D341Med (cell line): Measurements from ENCODE around the gene SND1.

Source experiments
- DNase-seq: peaks from one replicate; pipeline ENCODE4 v3.0.0; 2012; ENCODE audit warnings: low spot score

Gene SND1

GRCh38 chr7:127683776-127684681 lies 32.0 kb downstream of the SND1 start:
- peak; percentile 52 for DNase-seq

- DNase-seq, result no peak
Measured at GRCh38 chr7:127689194-127689772, 37.3 kb downstream of the SND1 start.

- no peak for DNase-seq
Measured at GRCh38 chr7:127690337-127690736, 38.3 kb downstream of the SND1 start.

GRCh38 chr7:127690806-127691205 lies 38.8 kb downstream of the SND1 start:
- DNase-seq, result peak; percentile 84

GRCh38 chr7:127692200-127692599 lies 40.2 kb downstream of the SND1 start:
- no peak for DNase-seq

- no peak for DNase-seq
Measured at GRCh38 chr7:127699853-127700252, 47.9 kb downstream of the SND1 start.

- DNase-seq, result no peak
Measured at GRCh38 chr7:127702052-127702652, 50.2 kb downstream of the SND1 start.

GRCh38 chr7:127702938-127703337 lies 50.9 kb downstream of the SND1 start:
- DNase-seq, result no peak

- DNase-seq, result no peak
Measured at GRCh38 chr7:127704211-127704610, 52.2 kb downstream of the SND1 start.

GRCh38 chr7:127705461-127705959 lies 53.5 kb downstream of the SND1 start:
- DNase-seq, result no peak

- DNase-seq, result no peak
Measured at GRCh38 chr7:127706766-127707165, 54.8 kb downstream of the SND1 start.

- no peak for DNase-seq
Measured at GRCh38 chr7:127708201-127708600, 56.2 kb downstream of the SND1 start.

- DNase-seq, result peak; percentile 55
Measured at GRCh38 chr7:127708788-127709187, 56.8 kb downstream of the SND1 start.

- DNase-seq, result no peak
Measured at GRCh38 chr7:127710635-127711034, 58.6 kb downstream of the SND1 start.

- DNase-seq, result no peak
Measured at GRCh38 chr7:127711872-127712271, 59.9 kb downstream of the SND1 start.

GRCh38 chr7:127713006-127713405 lies 61.0 kb downstream of the SND1 start:
- DNase-seq, result no peak

- peak; percentile 76 for DNase-seq
Measured at GRCh38 chr7:127713758-127714157, 61.8 kb downstream of the SND1 start.

- no peak for DNase-seq
Measured at GRCh38 chr7:127715272-127715671, 63.3 kb downstream of the SND1 start.

GRCh38 chr7:127715901-127716300 lies 63.9 kb downstream of the SND1 start:
- DNase-seq, result no peak

- DNase-seq, result no peak
Measured at GRCh38 chr7:127717502-127718339, 65.7 kb downstream of the SND1 start.

- no peak for DNase-seq
Measured at GRCh38 chr7:127718340-127718679, 66.3 kb downstream of the SND1 start.

GRCh38 chr7:127726476-127726875 lies 74.5 kb downstream of the SND1 start:
- DNase-seq, result no peak
